SKM-1 treated with dmso at 0.1 percent for 144 hours (cell line): ENCODE measurements around the gene ULBP1.
"Not testable (repeated sequence)": the region's sequence is repeated elsewhere in the genome, so short reads cannot be mapped to it uniquely, and the experiment has no call there.

ENCODE experiments used
- DNase-seq: peaks from one replicate; lab custom pipeline; 2025; ENCODE audit not compliant: unreplicated experiment; lab: John Stamatoyannopoulos, UW

The ULBP1 gene

GRCh38 chr6:149933036-149933435, 30.7 kb upstream of the ULBP1 start:
- no peak for DNase-seq

- no peak for DNase-seq
These were observed 30.3 kb upstream of the ULBP1 start for GRCh38 chr6:149933461-149933860.

- DNase-seq, result peak; percentile 40
These were observed 29.2 kb upstream of the ULBP1 start for GRCh38 chr6:149934249-149935156.

GRCh38 chr6:149935246-149935645, 28.5 kb upstream of the ULBP1 start:
- no peak for DNase-seq

- DNase-seq, result no peak
These were observed 28.1 kb upstream of the ULBP1 start for GRCh38 chr6:149935668-149936067.

GRCh38 chr6:149936743-149937142, 27.0 kb upstream of the ULBP1 start:
- DNase-seq, result no peak

GRCh38 chr6:149938013-149938570, 25.7 kb upstream of the ULBP1 start:
- not testable (repeated sequence) for DNase-seq

- DNase-seq, result no peak
These were observed 25.0 kb upstream of the ULBP1 start for GRCh38 chr6:149938571-149939355.

- no peak for DNase-seq
These were observed 24.4 kb upstream of the ULBP1 start for GRCh38 chr6:149939356-149939648.

- DNase-seq, result no peak
These were observed 23.7 kb upstream of the ULBP1 start for GRCh38 chr6:149939909-149940671.

GRCh38 chr6:149940672-149940982, 23.1 kb upstream of the ULBP1 start:
- DNase-seq, result no peak

- DNase-seq, result peak; percentile 43
These were observed 21.9 kb upstream of the ULBP1 start, which contains the start of gene ULBP2 for GRCh38 chr6:149941583-149942460. TSS of gene ULBP2 (plus strand) at chr6:149942014. CDS start at chr6:149942073, 59 bp downstream.

GRCh38 chr6:149942461-149942829, 21.3 kb upstream of the ULBP1 start:
- DNase-seq, result no peak

- not testable (repeated sequence) for DNase-seq
These were observed 20.4 kb upstream of the ULBP1 start for GRCh38 chr6:149943321-149943720.

GRCh38 chr6:149945276-149945675, 18.5 kb upstream of the ULBP1 start:
- DNase-seq, result not testable (repeated sequence)

GRCh38 chr6:149946631-149947030, 17.1 kb upstream of the ULBP1 start:
- not testable (repeated sequence) for DNase-seq

- not testable (repeated sequence) for DNase-seq
These were observed 16.2 kb upstream of the ULBP1 start for GRCh38 chr6:149947533-149947932.

- no peak for DNase-seq
These were observed 15.7 kb upstream of the ULBP1 start for GRCh38 chr6:149948011-149948410.

GRCh38 chr6:149948616-149949015, 15.1 kb upstream of the ULBP1 start:
- DNase-seq, result no peak

- DNase-seq, result no peak
These were observed 13.3 kb upstream of the ULBP1 start for GRCh38 chr6:149950423-149950822.
